Caco-2 (cell line): ENCODE results near the gene SBF2. TPM values are rescaled to one million over a fixed set of nuclear protein-coding genes. Genes with fewer than 3 reads are reported as not detected.

Experiments
- BruUV-seq: library from RNA; stranded (reverse); fragments of 400-500 nt; replicated peaks from 2 replicates; lab custom pipeline; 2021; lab: Mats Ljungman, UMichigan
- CTCF ChIA-PET: fragments of 300-600 bp; sonication (Branson Sonifier 250); formaldehyde crosslinking; loops from one replicate; lab custom pipeline; 2022; ENCODE audit warnings: antibody characterized with exemption; lab: Charles Lee
- POLR2A ChIA-PET: fragments of 300-600 bp; sonication (Branson Sonifier 250); formaldehyde crosslinking; loops from one replicate; lab custom pipeline; 2022; ENCODE audit warnings: antibody characterized with exemption; lab: Charles Lee
- DNase-seq, 2 experiments: peaks; one replicate each; pipeline versions ENCODE4 v3.0.0 to v3.0.0-alpha.2; 2020 to 2022
- H3K27me3 ChIP-seq: replicated peaks from 2 replicates; pipeline ENCODE4 v1.6.0; 2011; ENCODE audit warnings: low read length; ENCODE audit not compliant: control insufficient read depth, insufficient read depth
- H3K36me3 ChIP-seq: 2 replicates; pipeline ENCODE4 v1.5.1; 2011; ENCODE audit warnings: low read length; ENCODE audit not compliant: control insufficient read depth, insufficient read depth
- H3K4me1 ChIP-seq: fragments of 250-450 bp; sonication (Bioruptor Pico); 2 replicates; pipeline ENCODE4 v1.5.1; 2020; ENCODE audit warnings: mild to moderate bottlenecking
- H3K4me3 ChIP-seq: 2 replicates; pipeline ENCODE4 v1.5.1; 2011; ENCODE audit warnings: low read depth, mild to moderate bottlenecking, control low read depth, low read length
- H3K9me3 ChIP-seq: fragments of 250-450 bp; sonication (Bioruptor Pico); 2 replicates; pipeline ENCODE4 v1.5.1; 2020; ENCODE audit warnings: mild to moderate bottlenecking, moderate library complexity
- H3K27ac Mint-ChIP-seq: one replicate; pipeline ENCODE4 v1.8.0; 2022; ENCODE audit warnings: mixed read lengths; ENCODE audit not compliant: unreplicated experiment
- H3K27me3 Mint-ChIP-seq: one replicate; pipeline ENCODE4 v1.8.0; 2022; ENCODE audit warnings: mixed read lengths; ENCODE audit not compliant: insufficient read depth, unreplicated experiment
- H3K36me3 Mint-ChIP-seq: one replicate; pipeline ENCODE4 v1.8.0; 2022; ENCODE audit warnings: mild to moderate bottlenecking, mixed read lengths; ENCODE audit not compliant: insufficient read depth, unreplicated experiment
- H3K4me1 Mint-ChIP-seq: one replicate; pipeline ENCODE4 v1.8.0; 2022; ENCODE audit warnings: low read depth, mixed read lengths; ENCODE audit not compliant: unreplicated experiment
- H3K4me3 Mint-ChIP-seq: one replicate; pipeline ENCODE4 v1.8.0; 2022; ENCODE audit warnings: mild to moderate bottlenecking, moderate library complexity, mixed read lengths; ENCODE audit not compliant: unreplicated experiment
- H3K9me3 Mint-ChIP-seq: one replicate; pipeline ENCODE4 v1.8.0; 2022; ENCODE audit warnings: mixed read lengths; ENCODE audit not compliant: unreplicated experiment
- intact Hi-C: fragments of 100-400 bp; cut with micrococcal nuclease; formaldehyde crosslinking; loops from one replicate; pipeline ENCODE4 v1.10.0; 2022; ENCODE audit not compliant: unreplicated experiment
- total RNA-seq: library from RNA; stranded (reverse); gene quantifications from 2 replicates; pipeline ENCODE4 v1.2.3, GENCODE V29; 2022
- TF ChIP-seq, protein P1 (sequence below), 2 experiments: fragments of 200-600 bp in 1 of 2; IDR thresholded peaks; 1 replicate in 1 of 2; 2 replicates in 1 of 2; pipeline versions ENCODE4 v1.5.1 to v1.8.0; 2011 to 2022; ENCODE audit warnings: antibody characterized with exemption in 1 of 2, control low read depth in 1 of 2, inconsistent platforms in 1 of 2, low read depth in 1 of 2, low read length in 1 of 2, mild to moderate bottlenecking in 1 of 2, moderate library complexity in 1 of 2; ENCODE audit not compliant: insufficient read depth in 1 of 2, severe bottlenecking in 1 of 2, unreplicated experiment in 1 of 2

Gene SBF2
- total RNA-seq, 1 experiment from 2014 or later = 72.2 TPM

DNA sequence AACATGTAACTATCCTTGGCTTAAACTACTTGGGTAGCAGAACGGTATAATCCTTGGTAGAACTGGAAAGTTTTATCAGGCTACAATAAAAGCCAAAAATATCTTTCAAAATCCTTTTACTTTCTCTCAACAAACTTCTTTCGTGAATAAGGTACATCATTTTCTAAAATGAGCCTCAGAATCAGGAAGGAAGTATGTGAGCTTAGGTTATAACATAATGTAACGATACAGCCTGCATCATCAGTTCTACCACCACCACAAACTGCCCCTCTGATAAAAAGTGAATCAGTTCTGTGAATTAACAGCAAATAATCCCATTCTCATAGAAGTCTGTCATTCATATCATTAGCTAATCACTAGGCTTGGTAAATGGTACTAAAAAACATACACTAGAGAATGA, 244.3 kb downstream of the SBF2 start:
- H3K27ac Mint-ChIP-seq = no peak overlapping the region
- no peaks in the 10 kb centered on the region for H3K27me3 ChIP-seq
- H3K27me3 Mint-ChIP-seq = no peaks in the 10 kb centered on the region
- no TSS peak for BruUV-seq
- no peak overlapping the region for H3K4me3 Mint-ChIP-seq
- H3K9me3 Mint-ChIP-seq = peaks cover 21% of the 10 kb centered on the region
- TF ChIP-seq, protein P1, sequence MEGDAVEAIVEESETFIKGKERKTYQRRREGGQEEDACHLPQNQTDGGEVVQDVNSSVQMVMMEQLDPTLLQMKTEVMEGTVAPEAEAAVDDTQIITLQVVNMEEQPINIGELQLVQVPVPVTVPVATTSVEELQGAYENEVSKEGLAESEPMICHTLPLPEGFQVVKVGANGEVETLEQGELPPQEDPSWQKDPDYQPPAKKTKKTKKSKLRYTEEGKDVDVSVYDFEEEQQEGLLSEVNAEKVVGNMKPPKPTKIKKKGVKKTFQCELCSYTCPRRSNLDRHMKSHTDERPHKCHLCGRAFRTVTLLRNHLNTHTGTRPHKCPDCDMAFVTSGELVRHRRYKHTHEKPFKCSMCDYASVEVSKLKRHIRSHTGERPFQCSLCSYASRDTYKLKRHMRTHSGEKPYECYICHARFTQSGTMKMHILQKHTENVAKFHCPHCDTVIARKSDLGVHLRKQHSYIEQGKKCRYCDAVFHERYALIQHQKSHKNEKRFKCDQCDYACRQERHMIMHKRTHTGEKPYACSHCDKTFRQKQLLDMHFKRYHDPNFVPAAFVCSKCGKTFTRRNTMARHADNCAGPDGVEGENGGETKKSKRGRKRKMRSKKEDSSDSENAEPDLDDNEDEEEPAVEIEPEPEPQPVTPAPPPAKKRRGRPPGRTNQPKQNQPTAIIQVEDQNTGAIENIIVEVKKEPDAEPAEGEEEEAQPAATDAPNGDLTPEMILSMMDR (IDR thresholded peaks at IDR 0.05; ENCODE audit: insufficient read depth in 1 of 2, low read depth in 1 of 2, low read length in 1 of 2, severe bottlenecking in 1 of 2, unreplicated experiment in 1 of 2) = no peak
- H3K36me3 Mint-ChIP-seq = peaks cover 2% of the 10 kb centered on the region
- peaks cover 38% of the 10 kb centered on the region for H3K4me1 ChIP-seq
- no peak for DNase-seq
- CTCF ChIA-PET = interaction anchor here (0.6 kb wide), 1 partner anchor 73 kb away, joined by 4 read pairs; no protein-coding TSS in a partner anchor
- intact Hi-C loops = loop anchor here (5.0 kb wide), 1 partner anchor 142 kb away; no protein-coding TSS in a partner anchor
- POLR2A ChIA-PET = no interaction called here
- H3K4me3 ChIP-seq = no peak overlapping the region
- peaks cover 19% of the 10 kb centered on the region for H3K4me1 Mint-ChIP-seq
- H3K9me3 ChIP-seq = peaks cover 15% of the 10 kb centered on the region
- H3K36me3 ChIP-seq = no peaks in the 10 kb centered on the region

DNA sequence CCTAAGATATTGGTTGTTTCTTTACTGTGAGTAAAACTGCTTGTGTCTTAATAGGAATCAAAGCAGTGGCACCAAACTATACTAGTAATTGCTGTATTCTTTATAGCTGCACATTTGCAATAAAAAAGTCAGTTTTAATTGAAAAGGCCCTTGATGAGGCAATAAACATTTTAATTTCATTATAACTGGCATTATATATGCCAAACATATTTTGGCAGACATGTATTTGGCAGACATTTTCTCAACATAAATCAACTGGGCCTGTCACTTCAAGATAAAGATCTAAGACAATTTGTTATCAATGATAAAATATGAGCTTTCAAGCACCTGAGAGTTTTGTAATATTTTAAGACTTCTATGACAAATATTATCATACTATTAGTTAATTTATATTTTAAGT, 245.7 kb downstream of the SBF2 start:
- Mint-ChIP-seq H3K27ac (no peak overlapping the region), H3K27me3 (no peaks in the 10 kb centered on the region), H3K9me3 (peaks cover 33% of the 10 kb centered on the region), H3K4me1 (peaks cover 19% of the 10 kb centered on the region), H3K4me3 (no peak overlapping the region), H3K36me3 (no peaks in the 10 kb centered on the region)
- intact Hi-C loops = no loop called here
- DNase-seq = no peak
- Histone ChIP-seq H3K9me3 (peaks cover 23% of the 10 kb centered on the region), H3K36me3 (peaks cover 2% of the 10 kb centered on the region), H3K27me3 (no peaks in the 10 kb centered on the region), H3K4me1 (peaks cover 38% of the 10 kb centered on the region), H3K4me3 (no peak overlapping the region)
- POLR2A ChIA-PET = no interaction called here
- BruUV-seq = no TSS peak
- TF ChIP-seq, protein P1 (IDR thresholded peaks at IDR 0.05; ENCODE audit: insufficient read depth in 1 of 2, low read depth in 1 of 2, low read length in 1 of 2, severe bottlenecking in 1 of 2, unreplicated experiment in 1 of 2) = no peak
- CTCF ChIA-PET = no interaction called here

DNA sequence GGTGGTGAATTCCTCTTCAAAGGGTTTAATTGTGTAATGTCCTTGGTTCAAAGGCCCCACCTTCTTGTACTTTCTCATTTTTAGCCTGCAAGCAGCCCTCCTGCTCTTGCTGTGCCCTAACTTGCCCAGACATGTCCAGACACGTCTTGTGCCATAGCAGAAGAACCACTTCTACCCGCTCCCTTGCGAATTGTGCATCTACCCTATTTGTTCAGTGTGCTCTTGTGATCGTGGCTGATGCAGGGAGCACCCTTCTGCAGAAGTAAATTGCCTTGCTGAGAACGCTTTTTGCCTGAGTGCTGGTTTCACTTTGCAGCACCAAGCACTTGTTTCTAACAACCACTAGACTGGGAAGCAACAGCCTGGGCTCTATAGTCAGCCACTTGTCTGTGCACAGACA, 249.4 kb downstream of the SBF2 start:
- Mint-ChIP-seq H3K27me3 (no peaks in the 10 kb centered on the region), H3K27ac (no peak overlapping the region), H3K36me3 (no peaks in the 10 kb centered on the region), H3K4me1 (peaks cover 11% of the 10 kb centered on the region), H3K4me3 (no peak overlapping the region), H3K9me3 (peaks cover 33% of the 10 kb centered on the region)
- ChIA-PET CTCF (no interaction called here), POLR2A (no interaction called here)
- TF ChIP-seq, protein P1 (IDR thresholded peaks at IDR 0.05; ENCODE audit: insufficient read depth in 1 of 2, low read depth in 1 of 2, low read length in 1 of 2, severe bottlenecking in 1 of 2, unreplicated experiment in 1 of 2) = no peak
- H3K4me1 ChIP-seq = peaks cover 7% of the 10 kb centered on the region; the same call in 1 of the 2 replicates
- peak in 1 of 2 experiments; percentile 10 for DNase-seq
- BruUV-seq = no TSS peak
- no peak overlapping the region for H3K4me3 ChIP-seq
- no peaks in the 10 kb centered on the region for H3K27me3 ChIP-seq
- intact Hi-C loops = no loop called here
- peaks cover 2% of the 10 kb centered on the region for H3K36me3 ChIP-seq
- H3K9me3 ChIP-seq = peaks cover 27% of the 10 kb centered on the region
